Measurements from ENCODE around the gene XAB2. TPM values are rescaled to one million over a fixed set of nuclear protein-coding genes. Genes with fewer than 3 reads are reported as not detected.

The XAB2 gene
- total and polyA plus RNA-seq, 7 experiments from 2014 or later = 6.4 to 79.8 (median 61.1) TPM

DNA sequence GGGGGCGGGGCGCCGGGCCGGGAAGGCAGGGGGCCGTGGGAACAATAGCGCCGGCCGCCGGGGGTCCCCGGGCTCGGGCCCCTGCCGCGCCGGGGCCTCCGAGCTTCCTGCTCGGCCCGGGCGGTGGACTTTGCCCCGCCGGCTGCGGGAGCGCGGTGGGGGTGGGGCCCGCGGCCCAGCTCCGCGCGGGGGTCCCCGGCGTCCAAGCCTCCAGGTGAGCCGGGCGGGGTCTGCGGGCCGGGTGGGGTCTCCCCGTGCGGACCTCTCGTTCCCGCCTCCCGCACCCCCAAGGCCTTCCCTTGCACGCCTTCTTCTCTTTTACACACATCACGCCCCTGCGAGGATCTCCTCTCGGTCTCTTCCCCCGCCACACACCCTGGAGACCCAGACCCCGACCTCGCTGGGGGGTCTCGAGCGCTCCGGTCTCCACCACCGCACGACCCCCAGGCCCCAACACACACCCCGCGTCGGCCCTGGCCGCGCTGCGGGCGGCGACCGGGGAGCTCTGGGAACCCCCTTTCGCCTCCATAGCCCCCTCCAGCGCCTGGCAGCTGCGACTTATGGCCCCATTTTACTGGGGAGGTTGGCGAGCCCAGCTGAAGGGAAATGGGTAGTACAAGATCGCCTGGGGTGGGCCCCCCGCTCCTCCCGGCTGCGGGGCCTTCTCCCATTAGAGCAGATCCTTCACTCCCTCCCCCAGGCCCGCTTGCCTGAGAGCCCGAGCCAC, 33.0 kb downstream of the XAB2 start:
- intact Hi-C loops (cut with micrococcal nuclease) = no loop called here
- DNase-seq = no peak

DNA sequence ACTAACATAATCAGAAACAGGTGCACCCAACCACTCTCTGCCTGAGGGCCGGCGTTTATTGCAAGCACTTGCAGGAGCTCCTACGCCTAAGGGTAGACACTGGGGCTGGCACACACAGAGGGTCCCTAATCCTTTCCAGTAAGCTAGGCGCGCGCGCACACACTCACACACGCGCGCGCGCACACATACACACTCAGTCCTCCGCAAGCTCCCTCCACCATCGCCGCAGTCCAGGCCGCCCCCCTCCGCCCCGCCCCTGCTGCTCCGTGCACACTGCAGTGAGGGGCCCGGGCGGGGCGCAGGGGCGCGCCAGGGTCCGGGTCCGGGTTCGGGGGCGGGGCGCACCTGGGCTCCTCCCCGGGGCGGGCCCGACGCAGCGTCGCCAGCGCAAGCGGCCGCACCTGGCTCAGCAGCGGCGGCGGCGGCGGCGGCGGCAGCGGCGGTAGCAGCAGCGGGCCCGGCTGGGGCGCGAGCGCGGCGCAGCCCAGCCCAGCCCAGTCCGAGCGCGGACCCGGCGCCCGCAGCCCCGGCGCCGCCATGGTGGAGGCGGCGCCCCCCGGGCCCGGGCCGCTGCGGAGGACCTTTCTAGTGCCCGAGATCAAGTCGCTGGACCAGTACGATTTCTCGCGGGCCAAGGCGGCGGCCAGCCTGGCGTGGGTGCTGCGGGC, 33.7 kb downstream of the XAB2 start, which contains the start of gene CAMSAP3:
CAMSAP3 (plus strand) TSS at position 398 of the 668 bp plus-strand sequence; CDS start at position 538, 140 bp downstream.
- Histone ChIP-seq H3K9me3 (ENCODE audit: control insufficient read depth in 2 of 3, low read length in 3 of 3) (no peaks in the 10 kb centered on the region), H3K36me3 (ENCODE audit: control insufficient read depth in 2 of 3, insufficient read depth in 3 of 3, low read length in 3 of 3) (no peaks in the 10 kb centered on the region), H3K27me3 (ENCODE audit: control insufficient read depth in 2 of 2, insufficient read depth in 2 of 2, low read length in 2 of 2) (peaks cover 0 to 5% of the 10 kb centered on the region in 2 donors), H3K4me1 (ENCODE audit: control insufficient read depth in 2 of 2, insufficient read depth in 2 of 2, low read length in 2 of 2) (no peaks in the 10 kb centered on the region), H3K4me3 (ENCODE audit: low read length) (peak within 1 kb of the TSS; percentile 30), H3K27ac (ENCODE audit: low read depth, low read length) (no peak within 1 kb of the TSS)
- ATAC-seq (peak; percentile 84), DNase-seq (peak in 7 of 9 donors; percentile 17 to 48 (median 42))
- Mint-ChIP-seq H3K27ac (peak within 1 kb of the TSS in 1 of 9 donors; percentile 0), H3K4me1 (peaks cover 0 to 9% (median 4%) of the 10 kb centered on the region in 7 donors), H3K9me3 (peaks cover 0 to 4% (median 0%) of the 10 kb centered on the region in 11 donors), H3K36me3 (peaks cover 0 to 1% (median 0%) of the 10 kb centered on the region in 5 donors), H3K27me3 (peaks cover 29 to 59% (median 41%) of the 10 kb centered on the region in 5 donors), H3K4me3 (peak within 1 kb of the TSS; percentile 39 to 86 (median 69))
- ChIA-PET CTCF (no interaction called here), POLR2A (interaction anchor here (1.2 kb wide), 1 partner anchor 34 kb away, joined by 3 read pairs; the partner anchor contains the start of gene PET100)
- intact Hi-C loops (cut with micrococcal nuclease) = no loop called here

More for the DNA sequence above, 33.0 kb downstream of the XAB2 start:
- Histone ChIP-seq H3K27ac (ENCODE audit: low read depth, low read length) (no peak overlapping the region), H3K36me3 (ENCODE audit: control insufficient read depth in 2 of 3, insufficient read depth in 3 of 3, low read length in 3 of 3) (no peaks in the 10 kb centered on the region), H3K4me1 (ENCODE audit: control insufficient read depth in 2 of 2, insufficient read depth in 2 of 2, low read length in 2 of 2) (no peaks in the 10 kb centered on the region), H3K27me3 (ENCODE audit: control insufficient read depth in 2 of 2, insufficient read depth in 2 of 2, low read length in 2 of 2) (peaks cover 0 to 5% of the 10 kb centered on the region in 2 donors), H3K9me3 (ENCODE audit: control insufficient read depth in 2 of 3, low read length in 3 of 3) (no peaks in the 10 kb centered on the region), H3K4me3 (ENCODE audit: low read length) (no peak overlapping the region)
- ATAC-seq = no peak
- H3K9me3 Mint-ChIP-seq = peaks cover 0 to 6% (median 0%) of the 10 kb centered on the region in 11 donors
- H3K27me3 Mint-ChIP-seq = peaks cover 29 to 55% (median 41%) of the 10 kb centered on the region in 5 donors
- peaks cover 0 to 1% (median 0%) of the 10 kb centered on the region in 5 donors for H3K36me3 Mint-ChIP-seq
- peak overlapping the region in 9 of 10 donors; percentile 37 to 80 (median 54) for H3K4me3 Mint-ChIP-seq
- ChIA-PET CTCF (interaction anchor here (1.0 kb wide), 1 partner anchor 494 kb away, joined by 6 read pairs; no protein-coding TSS in a partner anchor), POLR2A (interaction anchor here (1.2 kb wide), 1 partner anchor 34 kb away, joined by 3 read pairs; the partner anchor contains the start of gene PET100)
- no peak overlapping the region for H3K27ac Mint-ChIP-seq
- H3K4me1 Mint-ChIP-seq = peaks cover 0 to 9% (median 4%) of the 10 kb centered on the region in 7 donors

DNA sequence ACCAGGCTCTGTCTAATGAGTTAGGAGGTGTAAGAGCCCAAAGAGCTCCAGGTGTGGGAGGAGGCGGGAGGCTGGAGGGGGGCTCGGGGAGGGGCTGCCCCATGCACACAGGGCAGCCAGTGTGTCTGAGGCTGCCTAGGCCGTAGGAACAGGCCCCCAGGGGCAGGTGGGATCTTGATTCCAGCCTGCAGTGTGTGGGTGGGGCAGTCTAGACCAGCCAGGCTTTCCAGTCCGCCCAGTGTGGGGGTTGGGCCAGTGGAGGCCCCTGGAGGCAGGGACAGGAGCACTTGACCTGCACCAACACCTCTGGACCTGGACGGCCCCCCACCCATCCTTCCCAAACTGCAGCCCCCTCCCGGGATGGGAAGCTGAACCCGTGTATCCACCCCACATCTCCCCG, 39.1 kb downstream of the XAB2 start:
- no peak overlapping the region for H3K27ac ChIP-seq (ENCODE audit: low read depth, low read length)
- H3K36me3 Mint-ChIP-seq = no peaks in the 10 kb centered on the region
- POLR2A ChIA-PET = no interaction called here
- H3K9me3 Mint-ChIP-seq = peaks cover 0 to 2% (median 0%) of the 10 kb centered on the region in 11 donors
- no peak overlapping the region for H3K4me3 Mint-ChIP-seq
- H3K27ac Mint-ChIP-seq = no peak overlapping the region
- no peak overlapping the region for H3K4me3 ChIP-seq (ENCODE audit: low read length)
- intact Hi-C loops (cut with micrococcal nuclease) = no loop called here
- H3K9me3 ChIP-seq (ENCODE audit: control insufficient read depth in 2 of 3, low read length in 3 of 3) = no peaks in the 10 kb centered on the region
- H3K4me1 Mint-ChIP-seq = peaks cover 0 to 3% (median 3%) of the 10 kb centered on the region in 7 donors
- CTCF ChIA-PET = no interaction called here
- H3K27me3 Mint-ChIP-seq = peaks cover 13 to 34% (median 20%) of the 10 kb centered on the region in 5 donors
- H3K36me3 ChIP-seq (ENCODE audit: control insufficient read depth in 2 of 3, insufficient read depth in 3 of 3, low read length in 3 of 3) = no peaks in the 10 kb centered on the region
- ATAC-seq (no peak), DNase-seq (no peak)
- H3K4me1 ChIP-seq (ENCODE audit: control insufficient read depth in 2 of 2, insufficient read depth in 2 of 2, low read length in 2 of 2) = no peaks in the 10 kb centered on the region
- H3K27me3 ChIP-seq (ENCODE audit: control insufficient read depth in 2 of 2, insufficient read depth in 2 of 2, low read length in 2 of 2) = no peaks in the 10 kb centered on the region

DNA sequence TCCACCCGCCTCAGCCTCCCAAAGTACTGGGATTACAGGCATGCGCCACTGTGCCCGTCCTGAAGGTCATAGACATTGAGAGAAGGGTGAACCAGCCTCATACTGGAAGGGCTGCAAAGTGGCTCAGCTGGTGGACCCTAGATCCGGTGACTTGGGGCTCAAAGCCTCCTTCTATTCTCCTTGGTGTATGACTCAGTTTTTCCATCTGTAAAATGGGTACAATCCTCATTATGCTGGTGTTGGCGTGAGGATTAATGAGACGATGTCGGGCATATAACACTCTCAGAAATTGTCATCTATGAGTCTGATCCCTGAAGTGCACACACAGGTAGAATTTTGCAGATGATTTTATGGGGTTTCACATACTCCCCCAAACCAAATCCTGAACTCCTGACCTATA, 39.5 kb downstream of the XAB2 start:
- Mint-ChIP-seq H3K4me3 (no peak overlapping the region), H3K4me1 (peaks cover 0 to 3% (median 0%) of the 10 kb centered on the region in 7 donors), H3K9me3 (no peaks in the 10 kb centered on the region), H3K36me3 (no peaks in the 10 kb centered on the region), H3K27ac (no peak overlapping the region), H3K27me3 (peaks cover 9 to 30% (median 16%) of the 10 kb centered on the region in 5 donors)
- Histone ChIP-seq H3K4me1 (ENCODE audit: control insufficient read depth in 2 of 2, insufficient read depth in 2 of 2, low read length in 2 of 2) (no peaks in the 10 kb centered on the region), H3K36me3 (ENCODE audit: control insufficient read depth in 2 of 3, insufficient read depth in 3 of 3, low read length in 3 of 3) (no peaks in the 10 kb centered on the region), H3K9me3 (ENCODE audit: control insufficient read depth in 2 of 3, low read length in 3 of 3) (no peaks in the 10 kb centered on the region), H3K27me3 (ENCODE audit: control insufficient read depth in 2 of 2, insufficient read depth in 2 of 2, low read length in 2 of 2) (no peaks in the 10 kb centered on the region), H3K27ac (ENCODE audit: low read depth, low read length) (no peak overlapping the region), H3K4me3 (ENCODE audit: low read length) (no peak overlapping the region)
- ChIA-PET POLR2A (no interaction called here), CTCF (no interaction called here)
- no peak for DNase-seq
- intact Hi-C loops (cut with micrococcal nuclease) = no loop called here
- no peak for ATAC-seq

DNA sequence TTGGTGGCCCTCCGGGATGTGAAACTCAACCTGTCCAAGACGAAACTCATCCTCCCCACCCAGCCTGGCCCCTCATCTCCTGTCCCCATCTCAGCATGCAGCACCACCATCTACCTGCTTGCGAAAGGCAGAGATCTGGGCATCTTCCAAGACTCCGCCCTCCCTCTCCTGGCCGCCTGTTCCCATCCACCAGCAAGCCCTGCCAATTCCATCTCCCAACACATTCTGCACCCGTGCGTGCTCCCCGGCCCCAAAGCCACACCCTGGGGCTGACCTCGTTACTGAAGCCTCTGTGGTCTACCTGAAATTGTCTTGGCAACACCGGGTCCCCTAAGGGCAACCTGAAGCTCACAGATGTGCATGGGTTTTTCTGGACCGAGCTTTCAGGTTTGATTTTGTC, 46.9 kb downstream of the XAB2 start:
- H3K4me3 Mint-ChIP-seq = no peak overlapping the region
- no peak overlapping the region for H3K27ac ChIP-seq (ENCODE audit: low read depth, low read length)
- H3K4me3 ChIP-seq (ENCODE audit: low read length) = no peak overlapping the region
- H3K9me3 ChIP-seq (ENCODE audit: control insufficient read depth in 2 of 3, low read length in 3 of 3) = no peaks in the 10 kb centered on the region
- no peak for ATAC-seq
- CTCF ChIA-PET = no interaction called here
- H3K36me3 ChIP-seq (ENCODE audit: control insufficient read depth in 2 of 3, insufficient read depth in 3 of 3, low read length in 3 of 3) = no peaks in the 10 kb centered on the region
- intact Hi-C loops (cut with micrococcal nuclease) = no loop called here
- H3K27me3 ChIP-seq (ENCODE audit: control insufficient read depth in 2 of 2, insufficient read depth in 2 of 2, low read length in 2 of 2) = no peaks in the 10 kb centered on the region
- no peaks in the 10 kb centered on the region for H3K36me3 Mint-ChIP-seq
- POLR2A ChIA-PET = no interaction called here
- H3K27me3 Mint-ChIP-seq = peaks cover 0 to 4% (median 0%) of the 10 kb centered on the region in 5 donors
- H3K4me1 ChIP-seq (ENCODE audit: control insufficient read depth in 2 of 2, insufficient read depth in 2 of 2, low read length in 2 of 2) = no peaks in the 10 kb centered on the region
- H3K27ac Mint-ChIP-seq = no peak overlapping the region
- peaks cover 0 to 3% (median 0%) of the 10 kb centered on the region in 7 donors for H3K4me1 Mint-ChIP-seq
- DNase-seq = no peak
- peaks cover 0 to 1% (median 0%) of the 10 kb centered on the region in 11 donors for H3K9me3 Mint-ChIP-seq

GRCh38 chr19:7579182-7579581, 50.2 kb downstream of the XAB2 start:
- Histone ChIP-seq H3K4me3 (ENCODE audit: low read length) (no peak overlapping the region), H3K27ac (ENCODE audit: low read depth, low read length) (no peak overlapping the region), H3K36me3 (ENCODE audit: control insufficient read depth in 2 of 3, insufficient read depth in 3 of 3, low read length in 3 of 3) (no peaks in the 10 kb centered on the region), H3K27me3 (ENCODE audit: control insufficient read depth in 2 of 2, insufficient read depth in 2 of 2, low read length in 2 of 2) (no peaks in the 10 kb centered on the region), H3K9me3 (ENCODE audit: control insufficient read depth in 2 of 3, low read length in 3 of 3) (no peaks in the 10 kb centered on the region), H3K4me1 (ENCODE audit: control insufficient read depth in 2 of 2, insufficient read depth in 2 of 2, low read length in 2 of 2) (no peaks in the 10 kb centered on the region)
- peaks cover 0 to 11% (median 9%) of the 10 kb centered on the region in 5 donors for H3K27me3 Mint-ChIP-seq
- no peak overlapping the region for H3K4me3 Mint-ChIP-seq
- no peak overlapping the region for H3K27ac Mint-ChIP-seq
- no peaks in the 10 kb centered on the region for H3K36me3 Mint-ChIP-seq
- ChIA-PET POLR2A (interaction anchor here (0.6 kb wide), 1 partner anchor 137 kb away, joined by 4 read pairs; no protein-coding TSS in a partner anchor), CTCF (interaction anchor here (0.6 kb wide), 1 partner anchor 358 kb away, joined by 3 read pairs; no protein-coding TSS in a partner anchor)
- DNase-seq = no peak
- intact Hi-C loops (cut with micrococcal nuclease) = no loop called here
- H3K9me3 Mint-ChIP-seq = peaks cover 0 to 1% (median 0%) of the 10 kb centered on the region in 11 donors
- ATAC-seq = no peak
- no peaks in the 10 kb centered on the region for H3K4me1 Mint-ChIP-seq

All from naive thymus-derived CD4-positive, alpha-beta T cell (primary cell).